ENCODE measurements around the gene PHOX2B. TPM values are rescaled to one million over a fixed set of nuclear protein-coding genes. Genes with fewer than 3 reads are reported as not detected.
"Not testable (repeated sequence)": the region's sequence is repeated elsewhere in the genome, so short reads cannot be mapped to it uniquely, and the experiment has no call there.

The PHOX2B gene
- polyA plus RNA-seq, 1 experiment = not detected

GRCh38 chr4:41713768-41714167 is 34.8 kb downstream of the PHOX2B start:
- POLR2A ChIA-PET = no interaction called here
- DNase-seq (ENCODE audit: low read depth, low spot score) = no peak

GRCh38 chr4:41712425-41712824 is 36.1 kb downstream of the PHOX2B start:
- Histone ChIP-seq H3K9me3 (ENCODE audit: control insufficient read depth, insufficient read depth, low read length) (no peaks in the 10 kb centered on the region), H3K27me3 (ENCODE audit: control insufficient read depth, insufficient read depth, low read length) (no peaks in the 10 kb centered on the region), H3K27ac (ENCODE audit: low read depth, low read length) (no peak overlapping the region), H3K4me3 (ENCODE audit: low read depth, low read length) (no peak overlapping the region)
- ChIA-PET CTCF (interaction anchor here (0.6 kb wide), 1 partner anchor 173 kb away, joined by 5 read pairs; no protein-coding TSS in a partner anchor), POLR2A (no interaction called here)
- TF ChIP-seq CTCF (IDR thresholded peaks at IDR 0.05; ENCODE audit: low read depth, low read length) = no peak
- no peak for DNase-seq (ENCODE audit: low read depth, low spot score)

More at GRCh38 chr4:41713768-41714167, 34.8 kb downstream of the PHOX2B start:
- Histone ChIP-seq H3K4me3 (ENCODE audit: low read depth, low read length) (no peak overlapping the region), H3K9me3 (ENCODE audit: control insufficient read depth, insufficient read depth, low read length) (no peaks in the 10 kb centered on the region), H3K27ac (ENCODE audit: low read depth, low read length) (no peak overlapping the region), H3K27me3 (ENCODE audit: control insufficient read depth, insufficient read depth, low read length) (no peaks in the 10 kb centered on the region)
- CTCF ChIA-PET = no interaction called here
- no peak for TF ChIP-seq CTCF (IDR thresholded peaks at IDR 0.05; ENCODE audit: low read depth, low read length)

GRCh38 chr4:41711654-41712053 is 36.9 kb downstream of the PHOX2B start:
- H3K27ac ChIP-seq (ENCODE audit: low read depth, low read length); H3K4me3 ChIP-seq (ENCODE audit: low read depth, low read length); POLR2A ChIA-PET; H3K27me3 ChIP-seq (ENCODE audit: control insufficient read depth, insufficient read depth, low read length); H3K9me3 ChIP-seq (ENCODE audit: control insufficient read depth, insufficient read depth, low read length); DNase-seq (ENCODE audit: low read depth, low spot score): not testable (repeated sequence)
- CTCF ChIA-PET = interaction anchor here (1.1 kb wide), 1 partner anchor 18 kb away, joined by 5 read pairs; no protein-coding TSS in a partner anchor

- Histone ChIP-seq H3K27ac (ENCODE audit: low read depth, low read length) (no peak overlapping the region), H3K27me3 (ENCODE audit: control insufficient read depth, insufficient read depth, low read length) (no peaks in the 10 kb centered on the region), H3K4me3 (ENCODE audit: low read depth, low read length) (no peak overlapping the region), H3K9me3 (ENCODE audit: control insufficient read depth, insufficient read depth, low read length) (no peaks in the 10 kb centered on the region)
- ChIA-PET CTCF (interaction anchor here (1.2 to 2.3 kb wide), 5 partner anchors 9 to 451 kb away, joined by 3 to 11 read pairs (median 5); no protein-coding TSS in a partner anchor), POLR2A (no interaction called here)
- peak; percentile 49 for DNase-seq (ENCODE audit: low read depth, low spot score)
- no peak for TF ChIP-seq CTCF (IDR thresholded peaks at IDR 0.05; ENCODE audit: low read depth, low read length)
Measured at GRCh38 chr4:41709844-41710481, 38.6 kb downstream of the PHOX2B start.

- Histone ChIP-seq H3K9me3 (ENCODE audit: control insufficient read depth, insufficient read depth, low read length) (no peaks in the 10 kb centered on the region), H3K4me3 (ENCODE audit: low read depth, low read length) (no peak overlapping the region), H3K27ac (ENCODE audit: low read depth, low read length) (no peak overlapping the region), H3K27me3 (ENCODE audit: control insufficient read depth, insufficient read depth, low read length) (peaks cover 3% of the 10 kb centered on the region)
- ChIA-PET CTCF (interaction anchor here (2.3 kb wide), 1 partner anchor 10 kb away, joined by 11 read pairs; no protein-coding TSS in a partner anchor), POLR2A (no interaction called here)
- DNase-seq (ENCODE audit: low read depth, low spot score) = no peak
- no peak for TF ChIP-seq CTCF (IDR thresholded peaks at IDR 0.05; ENCODE audit: low read depth, low read length)
Measured at GRCh38 chr4:41703785-41704184, 44.7 kb downstream of the PHOX2B start.

Data from AG04450 (cell line).